Colonic mucosa (tissue), 4 donors: Measurements from ENCODE around the gene POGK. TPM values are rescaled to one million over a fixed set of nuclear protein-coding genes. Genes with fewer than 3 reads are reported as not detected.
"Not testable (repeated sequence)": the region's sequence is repeated elsewhere in the genome, so short reads cannot be mapped to it uniquely, and the experiment has no call there.

Source experiments
- DNase-seq: peaks from one replicate; pipeline ENCODE4 v3.0.0-alpha.2; 2020
- H3K27ac ChIP-seq: fragments of 200-600 bp; one replicate; pipeline ENCODE4 v1.8.0; 2021
- H3K27me3 ChIP-seq: fragments of 200-600 bp; one replicate; pipeline ENCODE4 v1.8.0; 2021
- H3K36me3 ChIP-seq: fragments of 200-600 bp; one replicate; pipeline ENCODE4 v1.8.0; 2021
- H3K4me1 ChIP-seq: fragments of 200-600 bp; one replicate; pipeline ENCODE4 v1.8.0; 2021; ENCODE audit warnings: mild to moderate bottlenecking
- H3K4me3 ChIP-seq: fragments of 200-600 bp; one replicate; pipeline ENCODE4 v1.8.0; 2021
- H3K9ac ChIP-seq, 2 donors: one replicate each; pipeline ENCODE4 v1.7.0; 2013; ENCODE audit warnings: control low read depth in 2 of 2, low read depth in 2 of 2, low read length in 2 of 2
- H3K9me3 ChIP-seq: fragments of 200-600 bp; one replicate; pipeline ENCODE4 v1.8.0; 2021
- CTCF ChIP-seq: fragments of 200-600 bp; IDR thresholded peaks from one replicate; pipeline ENCODE4 v1.8.0; 2022; ENCODE audit warnings: antibody characterized with exemption, mild to moderate bottlenecking
- intact Hi-C: fragments of 100-400 bp; cut with DNase I; formaldehyde crosslinking; loops from one replicate; pipeline ENCODE4 v1.14.1; 2022
- total RNA-seq, 2 donors: library from RNA; stranded (reverse); fragmentation: NEBNext Ultra II Directional in 1 of 2; extraction: Animal tissue kit (Norgen Biotek cat#: 25700) in 1 of 2; gene quantifications; one replicate each; pipeline ENCODE4 v1.2.1, GENCODE V29; 2021
- donor health status: healthy.
- donor health status: DM: no; HTN: no; CAD: no.
- donor health status: DM: no; HTN: no; CAD: no.

The POGK gene
- total RNA-seq, 2 donors from 2014 or later: 31.4 to 34.9 TPM

GRCh38 chr1:166870584-166870983 is 31.3 kb downstream of the POGK start:
- H3K27ac ChIP-seq: no peak overlapping the region
- no peak for DNase-seq

DNA sequence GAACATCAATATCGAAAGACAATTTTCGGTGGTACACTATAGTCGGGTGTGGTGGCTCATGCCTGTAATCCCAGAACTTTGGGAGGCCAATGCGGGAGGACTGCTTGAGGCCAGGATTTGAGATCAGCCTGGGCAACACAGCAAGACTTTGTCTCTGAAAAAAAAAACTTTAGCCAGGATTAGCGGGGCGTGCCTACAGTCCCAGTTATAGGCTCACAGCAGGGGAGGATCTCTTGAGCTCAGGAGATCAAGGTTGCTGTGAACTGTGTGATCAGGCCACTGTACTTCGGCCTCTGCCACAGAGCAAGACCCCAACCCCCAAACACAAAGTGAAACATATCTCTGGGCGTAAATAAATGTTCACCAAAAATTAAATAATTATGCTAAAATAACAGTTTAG is 35.2 kb downstream of the POGK start:
- Histone ChIP-seq H3K4me1 (peaks cover 6% of the 10 kb centered on the region), H3K9me3 (no peaks in the 10 kb centered on the region), H3K4me3 (no peak overlapping the region), H3K36me3 (no peaks in the 10 kb centered on the region), H3K27ac (no peak overlapping the region), H3K27me3 (no peaks in the 10 kb centered on the region), H3K9ac (no peak overlapping the region)
- intact Hi-C loops: no loop called here
- no peak for TF ChIP-seq CTCF
- DNase-seq: no peak

More at GRCh38 chr1:166870584-166870983, 31.3 kb downstream of the POGK start:
- intact Hi-C loops: no loop called here
- Histone ChIP-seq H3K27me3 (no peaks in the 10 kb centered on the region), H3K4me3 (no peak overlapping the region), H3K4me1 (peaks cover 6% of the 10 kb centered on the region), H3K9ac (no peak overlapping the region), H3K36me3 (no peaks in the 10 kb centered on the region), H3K9me3 (no peaks in the 10 kb centered on the region)
- TF ChIP-seq CTCF: no peak

DNA sequence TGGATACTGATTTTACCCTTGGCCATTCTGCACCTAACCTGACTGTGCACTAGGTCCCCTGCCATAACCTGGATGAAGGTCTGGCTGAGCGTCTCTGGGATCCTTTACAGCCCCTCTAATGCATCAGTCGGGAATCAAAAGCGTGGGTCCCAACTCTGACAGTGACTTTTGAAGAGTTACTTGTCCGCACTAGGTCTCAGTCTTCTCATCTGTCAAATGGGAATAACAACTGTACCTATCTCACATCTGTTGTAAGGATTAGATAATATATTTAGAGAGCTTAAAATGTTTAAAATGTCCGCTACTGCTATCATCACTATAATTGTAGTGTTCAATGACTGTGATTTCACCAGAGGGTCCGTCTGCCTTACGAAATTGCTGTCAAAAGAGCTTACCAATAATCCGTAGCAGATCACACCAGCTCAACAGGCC is 36.0 kb downstream of the POGK start:
- no peak for TF ChIP-seq CTCF
- no peak for DNase-seq
- Histone ChIP-seq H3K4me1 (peaks cover 6% of the 10 kb centered on the region), H3K4me3 (peak overlapping the region; percentile 79), H3K27me3 (no peaks in the 10 kb centered on the region), H3K9ac (peak overlapping the region; percentile 48 to 84), H3K27ac (peak overlapping the region; percentile 95), H3K36me3 (no peaks in the 10 kb centered on the region), H3K9me3 (no peaks in the 10 kb centered on the region)
- intact Hi-C loops: no loop called here

- DNase-seq: peak; percentile 99
- intact Hi-C loops: no loop called here
- Histone ChIP-seq H3K36me3 (no peaks in the 10 kb centered on the region), H3K4me3 (peak within 1 kb of the TSS; percentile 79), H3K27me3 (no peaks in the 10 kb centered on the region), H3K4me1 (peaks cover 6% of the 10 kb centered on the region), H3K9ac (peak within 1 kb of the TSS; percentile 48 to 84), H3K27ac (peak within 1 kb of the TSS; percentile 95), H3K9me3 (no peaks in the 10 kb centered on the region)
- TF ChIP-seq CTCF: no peak
Observed at GRCh38 chr1:166875734-166876539, 36.7 kb downstream of the POGK start, which contains the start of gene TADA1. Gene TADA1, minus strand, starts transcription at chr1:166876264. Its CDS starts 31 bp downstream, at chr1:166876233.

DNA sequence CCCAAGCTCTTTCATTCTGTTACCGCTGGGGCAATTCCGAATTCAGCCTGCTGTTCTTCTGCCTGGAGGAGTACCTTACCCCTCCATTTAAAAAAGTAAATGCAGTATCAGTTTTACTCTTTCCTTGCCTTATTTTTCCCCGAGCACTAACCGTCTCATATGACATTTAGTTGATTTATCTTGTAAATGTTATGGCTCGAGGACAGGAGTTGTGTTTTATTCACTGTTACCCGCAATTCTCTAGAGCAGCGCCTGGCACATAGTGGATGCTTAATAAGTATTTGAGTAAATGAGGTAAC is 37.2 kb downstream of the POGK start:
- no peak for DNase-seq
- H3K9me3 ChIP-seq: no peaks in the 10 kb centered on the region
- peak overlapping the region; percentile 79 for H3K4me3 ChIP-seq
- no peaks in the 10 kb centered on the region for H3K27me3 ChIP-seq
- H3K36me3 ChIP-seq: no peaks in the 10 kb centered on the region
- intact Hi-C loops: no loop called here
- peaks cover 6% of the 10 kb centered on the region for H3K4me1 ChIP-seq
- no peak overlapping the region for H3K9ac ChIP-seq
- H3K27ac ChIP-seq: peak overlapping the region; percentile 95
- no peak for TF ChIP-seq CTCF

DNA sequence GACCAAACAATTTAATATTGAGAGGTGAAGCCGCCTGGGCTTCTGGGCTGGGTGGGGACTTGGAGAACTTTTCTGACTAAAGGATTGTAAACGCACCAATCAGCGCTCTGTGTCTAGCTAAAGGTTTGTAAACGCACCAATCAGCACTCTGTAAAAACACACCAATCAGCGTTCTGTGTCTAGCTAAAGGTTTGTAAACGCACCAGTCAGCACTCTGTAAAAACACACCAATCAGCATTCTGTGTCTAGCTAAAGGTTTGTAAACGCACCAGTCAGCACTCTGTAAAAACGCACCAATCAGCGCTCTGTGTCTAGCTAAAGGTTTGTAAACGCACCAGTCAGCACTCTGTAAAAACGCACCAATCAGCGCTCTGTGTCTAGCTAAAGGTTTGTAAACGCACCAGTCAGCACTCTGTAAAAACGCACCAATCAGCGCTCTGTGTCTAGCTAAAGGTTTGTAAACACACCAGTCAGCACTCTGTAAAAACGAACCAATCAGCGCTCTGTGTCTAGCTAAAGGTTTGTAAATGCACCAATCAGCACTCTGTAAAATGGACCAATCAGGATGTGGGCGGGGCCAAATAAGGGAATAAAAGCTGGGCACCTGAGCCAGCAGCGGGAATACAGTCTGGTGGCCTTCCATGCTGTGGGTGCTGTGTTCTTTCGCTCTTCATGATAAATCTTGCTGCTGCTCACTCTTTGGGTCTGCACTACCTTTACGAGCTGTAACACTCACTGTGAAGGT is 39.1 kb downstream of the POGK start:
- H3K4me3 ChIP-seq, H3K4me1 ChIP-seq, H3K27ac ChIP-seq, intact Hi-C loops, DNase-seq, H3K9me3 ChIP-seq, H3K36me3 ChIP-seq, H3K9ac ChIP-seq, H3K27me3 ChIP-seq: not testable (repeated sequence)
